ENCODE measurements around the gene AHSG. TPM values are rescaled to one million over a fixed set of nuclear protein-coding genes. Genes with fewer than 3 reads are reported as not detected.
A peak's percentile ranks its signal among the peaks of the same experiment; 100 is the strongest.

Gene AHSG
- total and polyA plus RNA-seq, 10 of the 15 experiments (the other 5 are each of a cell fraction or from before 2014, with no cell fraction given) = 0.06 to 0.90 (median 0.15) TPM; not detected in 7

GRCh38 chr3:186570096-186570940 lies 42.5 kb upstream of the AHSG start, which contains the start of gene DNAJB11 (continued):
- TF ChIP-seq SRF (IDR thresholded peaks at IDR 0.05; ENCODE audit: low read depth in 2 of 2, low read length in 2 of 2) (peak in 1 of 2 experiments; percentile 70; a peak in 2 of 4 replicates), GABPA (IDR thresholded peaks at IDR 0.05; ENCODE audit: low read depth) (peak; percentile 73; the same call in 1 of the 2 replicates), CREM (IDR thresholded peaks at IDR 0.05; ENCODE audit: low read depth) (peak; percentile 99), SUZ12 (IDR thresholded peaks at IDR 0.05; ENCODE audit: unreplicated experiment) (no peak), NFXL1 (IDR thresholded peaks at IDR 0.05; ENCODE audit: borderline replicate concordance) (no peak), SPI1 (IDR thresholded peaks at IDR 0.05; ENCODE audit: borderline replicate concordance, insufficient read depth, low read depth, low read length) (peak; percentile 62; the same call in 1 of the 2 replicates), RB1 (IDR thresholded peaks at IDR 0.05; ENCODE audit: borderline replicate concordance) (peak; percentile 68; the same call in 1 of the 2 replicates), CBX5 (IDR thresholded peaks at IDR 0.05; ENCODE audit: low read depth) (no peak), STAT1 (conservative IDR thresholded peaks at IDR 0.05) (no peak), ZNF217 (IDR thresholded peaks at IDR 0.05) (no peak), ZNF207 (IDR thresholded peaks at IDR 0.05; ENCODE audit: borderline replicate concordance) (no peak), SREBF1 (IDR thresholded peaks at IDR 0.05; ENCODE audit: low read length) (peak; percentile 36; the same call in 1 of the 2 replicates), SMAD5 (IDR thresholded peaks at IDR 0.05; ENCODE audit: low read depth) (peak; percentile 93), BMI1 (IDR thresholded peaks at IDR 0.05; ENCODE audit: borderline replicate concordance) (no peak), YBX1 (IDR thresholded peaks at IDR 0.05) (no peak), FOXK2 (IDR thresholded peaks at IDR 0.05) (no peak), RELA (IDR thresholded peaks at IDR 0.05; ENCODE audit: borderline replicate concordance, partially characterized antibody) (no peak), ZZZ3 (IDR thresholded peaks at IDR 0.05; ENCODE audit: control insufficient read depth, insufficient read length, low read depth) (no peak), NR2C2 (IDR thresholded peaks at IDR 0.05; ENCODE audit: borderline replicate concordance, control insufficient read depth, insufficient read length, low read depth) (no peak), MAX (IDR thresholded peaks at IDR 0.05; ENCODE audit: low read depth, low read length) (no peak), NR2F1 (conservative IDR thresholded peaks at IDR 0.05) (no peak)
- TF ChIP-seq, protein P1, sequence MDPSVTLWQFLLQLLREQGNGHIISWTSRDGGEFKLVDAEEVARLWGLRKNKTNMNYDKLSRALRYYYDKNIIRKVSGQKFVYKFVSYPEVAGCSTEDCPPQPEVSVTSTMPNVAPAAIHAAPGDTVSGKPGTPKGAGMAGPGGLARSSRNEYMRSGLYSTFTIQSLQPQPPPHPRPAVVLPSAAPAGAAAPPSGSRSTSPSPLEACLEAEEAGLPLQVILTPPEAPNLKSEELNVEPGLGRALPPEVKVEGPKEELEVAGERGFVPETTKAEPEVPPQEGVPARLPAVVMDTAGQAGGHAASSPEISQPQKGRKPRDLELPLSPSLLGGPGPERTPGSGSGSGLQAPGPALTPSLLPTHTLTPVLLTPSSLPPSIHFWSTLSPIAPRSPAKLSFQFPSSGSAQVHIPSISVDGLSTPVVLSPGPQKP (IDR thresholded peaks at IDR 0.05; ENCODE audit: low read depth, low read length) = no peak; the same call in 1 of the 2 replicates
- TF ChIP-seq, protein P2, sequence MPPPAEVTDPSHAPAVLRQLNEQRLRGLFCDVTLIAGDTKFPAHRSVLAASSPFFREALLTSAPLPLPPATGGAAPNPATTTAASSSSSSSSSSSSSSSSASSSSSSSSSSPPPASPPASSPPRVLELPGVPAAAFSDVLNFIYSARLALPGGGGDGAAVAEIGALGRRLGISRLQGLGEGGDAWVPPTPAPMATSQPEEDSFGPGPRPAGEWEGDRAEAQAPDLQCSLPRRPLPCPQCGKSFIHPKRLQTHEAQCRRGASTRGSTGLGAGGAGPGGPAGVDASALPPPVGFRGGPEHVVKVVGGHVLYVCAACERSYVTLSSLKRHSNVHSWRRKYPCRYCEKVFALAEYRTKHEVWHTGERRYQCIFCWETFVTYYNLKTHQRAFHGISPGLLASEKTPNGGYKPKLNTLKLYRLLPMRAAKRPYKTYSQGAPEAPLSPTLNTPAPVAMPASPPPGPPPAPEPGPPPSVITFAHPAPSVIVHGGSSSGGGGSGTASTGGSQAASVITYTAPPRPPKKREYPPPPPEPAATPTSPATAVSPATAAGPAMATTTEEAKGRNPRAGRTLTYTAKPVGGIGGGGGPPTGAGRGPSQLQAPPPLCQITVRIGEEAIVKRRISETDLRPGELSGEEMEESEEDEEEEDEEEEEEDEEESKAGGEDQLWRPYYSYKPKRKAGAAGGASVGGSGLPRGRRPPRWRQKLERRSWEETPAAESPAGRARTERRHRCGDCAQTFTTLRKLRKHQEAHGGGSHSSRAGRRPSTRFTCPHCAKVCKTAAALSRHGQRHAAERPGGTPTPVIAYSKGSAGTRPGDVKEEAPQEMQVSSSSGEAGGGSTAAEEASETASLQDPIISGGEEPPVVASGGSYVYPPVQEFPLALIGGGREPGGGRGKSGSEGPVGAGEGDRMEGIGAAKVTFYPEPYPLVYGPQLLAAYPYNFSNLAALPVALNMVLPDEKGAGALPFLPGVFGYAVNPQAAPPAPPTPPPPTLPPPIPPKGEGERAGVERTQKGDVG (CRISPR knock-in tag; IDR thresholded peaks at IDR 0.05) = no peak
- TF ChIP-seq, protein P3, sequence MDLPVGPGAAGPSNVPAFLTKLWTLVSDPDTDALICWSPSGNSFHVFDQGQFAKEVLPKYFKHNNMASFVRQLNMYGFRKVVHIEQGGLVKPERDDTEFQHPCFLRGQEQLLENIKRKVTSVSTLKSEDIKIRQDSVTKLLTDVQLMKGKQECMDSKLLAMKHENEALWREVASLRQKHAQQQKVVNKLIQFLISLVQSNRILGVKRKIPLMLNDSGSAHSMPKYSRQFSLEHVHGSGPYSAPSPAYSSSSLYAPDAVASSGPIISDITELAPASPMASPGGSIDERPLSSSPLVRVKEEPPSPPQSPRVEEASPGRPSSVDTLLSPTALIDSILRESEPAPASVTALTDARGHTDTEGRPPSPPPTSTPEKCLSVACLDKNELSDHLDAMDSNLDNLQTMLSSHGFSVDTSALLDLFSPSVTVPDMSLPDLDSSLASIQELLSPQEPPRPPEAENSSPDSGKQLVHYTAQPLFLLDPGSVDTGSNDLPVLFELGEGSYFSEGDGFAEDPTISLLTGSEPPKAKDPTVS (IDR thresholded peaks at IDR 0.05; ENCODE audit: low read depth, low read length) = no peak
